NCI-H345 treated with DMSO at 0.1 percent for 48 hours (cell line): ENCODE data around the gene HYAL3.
A peak's percentile ranks its signal among the peaks of the same experiment; 100 is the strongest.
"Not testable (repeated sequence)": the region's sequence is repeated elsewhere in the genome, so short reads cannot be mapped to it uniquely, and the experiment has no call there.

Experiments
- DNase-seq: peaks from one replicate; lab custom pipeline; 2025; ENCODE audit not compliant: unreplicated experiment; lab: John Stamatoyannopoulos, UW

The HYAL3 gene

GRCh38 chr3:50272911-50273688 lies 26.1 kb downstream of the HYAL3 start:
- DNase-seq = peak; percentile 63

- DNase-seq = not testable (repeated sequence)
Observed at GRCh38 chr3:50272538-50272910, 26.7 kb downstream of the HYAL3 start.

- no peak for DNase-seq
Observed at GRCh38 chr3:50271314-50271936, 27.8 kb downstream of the HYAL3 start.

- no peak for DNase-seq
Observed at GRCh38 chr3:50270422-50271224, 28.6 kb downstream of the HYAL3 start.

- DNase-seq = no peak
Observed at GRCh38 chr3:50269977-50270413, 29.2 kb downstream of the HYAL3 start.

GRCh38 chr3:50269460-50269859 lies 29.7 kb downstream of the HYAL3 start:
- DNase-seq = no peak

GRCh38 chr3:50268703-50269451 lies 30.3 kb downstream of the HYAL3 start, which contains the start of gene SEMA3B:
Gene SEMA3B (plus strand): TSS chr3:50269147. CDS start chr3:50269241, 94 bp downstream.
- no peak for DNase-seq

- DNase-seq = no peak
Observed at GRCh38 chr3:50268276-50268675, 30.9 kb downstream of the HYAL3 start.

GRCh38 chr3:50267280-50267913 lies 31.8 kb downstream of the HYAL3 start:
- DNase-seq = no peak

- DNase-seq = no peak
Observed at GRCh38 chr3:50266836-50267235, 32.4 kb downstream of the HYAL3 start.

- no peak for DNase-seq
Observed at GRCh38 chr3:50266017-50266416, 33.2 kb downstream of the HYAL3 start.

- no peak for DNase-seq
Observed at GRCh38 chr3:50265571-50265970, 33.6 kb downstream of the HYAL3 start.

- no peak for DNase-seq
Observed at GRCh38 chr3:50264964-50265485, 34.2 kb downstream of the HYAL3 start.

- no peak for DNase-seq
Observed at GRCh38 chr3:50264383-50264963, 34.7 kb downstream of the HYAL3 start.

- DNase-seq = no peak
Observed at GRCh38 chr3:50263478-50264382, 35.5 kb downstream of the HYAL3 start.

- no peak for DNase-seq
Observed at GRCh38 chr3:50262778-50263177, 36.4 kb downstream of the HYAL3 start.

GRCh38 chr3:50262200-50262599 lies 37.0 kb downstream of the HYAL3 start:
- not testable (repeated sequence) for DNase-seq

GRCh38 chr3:50261505-50261904 lies 37.7 kb downstream of the HYAL3 start:
- no peak for DNase-seq

- no peak for DNase-seq
Observed at GRCh38 chr3:50260942-50261441, 38.2 kb downstream of the HYAL3 start.
